Right lobe of liver (tissue), 6 donors: Measurements from ENCODE around the gene OSMR. TPM values are rescaled to one million over a fixed set of nuclear protein-coding genes. Genes with fewer than 3 reads are reported as not detected.

Experiments
- ATAC-seq, 4 donors: fragments of 200-7000 bp; cut with Tn5 transposase; one replicate each; pipeline ENCODE4 v1.9.1; 2020; ENCODE audit warnings: mild to moderate bottlenecking in 4 of 4, moderate library complexity in 4 of 4
- DNase-seq, 3 donors: peaks; one replicate each; pipeline ENCODE4 v3.0.0-alpha.2; 2020
- H3K27ac ChIP-seq, 3 donors: fragments of 200-600 bp; one replicate each; pipeline ENCODE4 v1.8.0; 2022
- H3K27me3 ChIP-seq, 2 donors: fragments of 200-600 bp; one replicate each; pipeline ENCODE4 v1.8.0; 2022
- H3K36me3 ChIP-seq, 4 donors: fragments of 200-600 bp; sonication (generic) in 1 of 4; one replicate each; pipeline versions ENCODE4 v1.5.1 to v1.8.0; 2017 to 2022; ENCODE audit warnings: control low read depth in 1 of 4
- H3K4me1 ChIP-seq, 4 donors: fragments of 200-600 bp; sonication (generic) in 1 of 4; one replicate each; pipeline versions ENCODE4 v1.5.1 to v1.8.0; 2017 to 2022; ENCODE audit warnings: control low read depth in 1 of 4
- H3K4me3 ChIP-seq, 3 donors: fragments of 200-600 bp; one replicate each; pipeline ENCODE4 v1.8.0; 2022
- H3K9me3 ChIP-seq, 4 donors: fragments of 200-600 bp; sonication (generic) in 1 of 4; one replicate each; pipeline versions ENCODE4 v1.5.1 to v1.8.0; 2017 to 2022; ENCODE audit warnings: control low read depth in 1 of 4
- CTCF ChIP-seq, 4 donors: fragments of 200-600 bp in 3 of 4; fragments of 450-650 bp in 1 of 4; IDR thresholded peaks; one replicate each; pipeline versions ENCODE4 v1.5.1 to v1.8.0; 2016 to 2022; ENCODE audit warnings: antibody characterized with exemption in 4 of 4, mild to moderate bottlenecking in 2 of 4
- POLR2A ChIP-seq: fragments of 450-650 bp; IDR thresholded peaks from one replicate; pipeline ENCODE4 v1.6.1; 2017; ENCODE audit warnings: antibody characterized with exemption, mild to moderate bottlenecking
- WGBS: methylation state at CpG from one replicate; pipeline ENCODE4 v1.1.6; 2018; ENCODE audit warnings: low coverage, low lambda C conversion rate; ENCODE audit not compliant: insufficient coverage; ENCODE audit errors: missing lambda C conversion rate; 5-methylcytosine and 5-hydroxymethylcytosine counted together
- intact Hi-C, 2 donors: fragments of 100-400 bp; cut with DNase I; formaldehyde crosslinking; loops; one replicate each; pipeline versions ENCODE4 v1.11.2 to v1.14.1; 2022
- total RNA-seq, 6 experiments: library from RNA; depleted of rRNA in 2 of 6; stranded (reverse); fragments of >200 nt in 2 of 6; fragmentation: NEBNext Ultra II Directional in 3 of 6; extraction: Animal tissue kit (Norgen Biotek cat#: 25700) in 3 of 6; gene quantifications; one replicate each; pipeline versions ENCODE4 v1.1.0 to v1.2.4, GENCODE V29; 2016 to 2023
- donor health status: DM: no; HTN: yes; CAD: no.
- donor health status: DM: no; HTN: no; CAD: no.
- donor health status: DM: no; HTN: no; CAD: no.
- donor health status: DM: no; HTN: yes; CAD: no.
- donor health status: DM: no; HTN: yes; CAD: no.

Gene OSMR
- total RNA-seq, 6 experiments from 2014 or later: 3.9 to 44.8 (median 12.2) TPM

- Histone ChIP-seq H3K27me3 (no peaks in the 10 kb centered on the region), H3K4me1 (no peaks in the 10 kb centered on the region), H3K36me3 (peaks cover 0 to 12% (median 4%) of the 10 kb centered on the region in 4 donors), H3K4me3 (no peak overlapping the region), H3K9me3 (no peaks in the 10 kb centered on the region), H3K27ac (no peak overlapping the region)
- no peak for ATAC-seq
- TF ChIP-seq POLR2A (no peak), CTCF (IDR thresholded peaks at IDR 0.05) (no peak)
- DNase-seq: no peak
- 67% methylated on average over 2 of the region's 4 CpGs for WGBS
- intact Hi-C loops: no loop called here
Observed at GRCh38 chr5:38905516-38905915, 59.7 kb downstream of the OSMR start.

GRCh38 chr5:38906503-38906902, 60.7 kb downstream of the OSMR start:
- H3K36me3 ChIP-seq: peaks cover 0 to 12% (median 4%) of the 10 kb centered on the region in 4 donors

GRCh38 chr5:38911933-38912332, 66.1 kb downstream of the OSMR start:
- intact Hi-C loops: no loop called here
- Histone ChIP-seq H3K36me3 (no peaks in the 10 kb centered on the region), H3K27me3 (no peaks in the 10 kb centered on the region), H3K9me3 (no peaks in the 10 kb centered on the region), H3K4me1 (no peaks in the 10 kb centered on the region), H3K4me3 (no peak overlapping the region), H3K27ac (no peak overlapping the region)
- ATAC-seq (no peak), DNase-seq (no peak)
- WGBS: 80% methylated on average over 3 of the region's 3 CpGs
- TF ChIP-seq POLR2A: no peak
- no peak for TF ChIP-seq CTCF (IDR thresholded peaks at IDR 0.05)

More at GRCh38 chr5:38906503-38906902, 60.7 kb downstream of the OSMR start:
- TF ChIP-seq CTCF (IDR thresholded peaks at IDR 0.05): no peak
- TF ChIP-seq POLR2A: no peak
- H3K4me1 ChIP-seq: no peaks in the 10 kb centered on the region
- DNase-seq (no peak), ATAC-seq (no peak)
- H3K9me3 ChIP-seq: no peaks in the 10 kb centered on the region
- intact Hi-C loops: no loop called here
- no peak overlapping the region for H3K27ac ChIP-seq
- H3K27me3 ChIP-seq: no peaks in the 10 kb centered on the region
- no peak overlapping the region for H3K4me3 ChIP-seq

GRCh38 chr5:38913714-38914113, 67.9 kb downstream of the OSMR start:
- H3K36me3 ChIP-seq: no peaks in the 10 kb centered on the region
- DNase-seq (no peak), ATAC-seq (no peak)
- H3K27me3 ChIP-seq: no peaks in the 10 kb centered on the region
- no peak overlapping the region for H3K4me3 ChIP-seq
- no peaks in the 10 kb centered on the region for H3K4me1 ChIP-seq
- no peaks in the 10 kb centered on the region for H3K9me3 ChIP-seq
- H3K27ac ChIP-seq: no peak overlapping the region
- TF ChIP-seq POLR2A: no peak
- no peak for TF ChIP-seq CTCF (IDR thresholded peaks at IDR 0.05)
- intact Hi-C loops: no loop called here
- WGBS: 11% methylated on average over 1 of the region's 2 CpGs

GRCh38 chr5:38916802-38917201, 71.0 kb downstream of the OSMR start:
- 68% methylated on average over 7 of the region's 7 CpGs for WGBS
- DNase-seq: no peak
- peaks cover 0 to 3% (median 0%) of the 10 kb centered on the region in 4 donors for H3K36me3 ChIP-seq
- no peaks in the 10 kb centered on the region for H3K9me3 ChIP-seq
- H3K27ac ChIP-seq: no peak overlapping the region
- H3K4me3 ChIP-seq: no peak overlapping the region
- ATAC-seq: no peak
- no peak for TF ChIP-seq POLR2A
- intact Hi-C loops: no loop called here
- H3K4me1 ChIP-seq: no peaks in the 10 kb centered on the region
- no peaks in the 10 kb centered on the region for H3K27me3 ChIP-seq
